Fibroblast of peridontal ligament (primary cell): Measurements from ENCODE around the gene MYL6B.
"Not testable (repeated sequence)": the region's sequence is repeated elsewhere in the genome, so short reads cannot be mapped to it uniquely, and the experiment has no call there.

Source experiments
- DNase-seq: peaks from one replicate; pipeline ENCODE4 v3.0.0-alpha.2; 2010; ENCODE audit errors: extremely low read depth

MYL6B gene

GRCh38 chr12:56152756-56153677, 630 bp downstream of the MYL6B start:
- no peak for DNase-seq

GRCh38 chr12:56153678-56154065, 1.3 kb downstream of the MYL6B start:
- DNase-seq, result no peak

- DNase-seq, result no peak
Measured at GRCh38 chr12:56154246-56154771, 1.9 kb downstream of the MYL6B start.

GRCh38 chr12:56154818-56155217, 2.4 kb downstream of the MYL6B start:
- DNase-seq, result no peak

GRCh38 chr12:56155256-56155845, 3.0 kb downstream of the MYL6B start:
- no peak for DNase-seq

- DNase-seq, result not testable (repeated sequence)
Measured at GRCh38 chr12:56156464-56157200, 4.2 kb downstream of the MYL6B start.

GRCh38 chr12:56157201-56158028, 5.0 kb downstream of the MYL6B start:
- peak; percentile 84 for DNase-seq

GRCh38 chr12:56158029-56158925, 5.9 kb downstream of the MYL6B start, which contains the start of gene MYL6:
Gene MYL6, plus strand, starts transcription at chr12:56158359. Its CDS starts 43 bp downstream, at chr12:56158402.
- DNase-seq, result peak; percentile 99

- DNase-seq, result peak; percentile 84
Measured at GRCh38 chr12:56158926-56159461, 6.6 kb downstream of the MYL6B start.

GRCh38 chr12:56159482-56160192, 7.2 kb downstream of the MYL6B start:
- no peak for DNase-seq

- no peak for DNase-seq
Measured at GRCh38 chr12:56160193-56160763, 7.9 kb downstream of the MYL6B start.

- no peak for DNase-seq
Measured at GRCh38 chr12:56160894-56161689, 8.7 kb downstream of the MYL6B start.

GRCh38 chr12:56161690-56162351, 9.4 kb downstream of the MYL6B start:
- no peak for DNase-seq

- DNase-seq, result peak; percentile 27
Measured at GRCh38 chr12:56162468-56163290, 10.3 kb downstream of the MYL6B start.

GRCh38 chr12:56163533-56164344, 11.4 kb downstream of the MYL6B start:
- DNase-seq, result no peak

GRCh38 chr12:56164345-56164729, 11.9 kb downstream of the MYL6B start:
- DNase-seq, result no peak
